Kidney capillary endothelial cell (primary cell): Measurements from ENCODE around the gene GPR135.

Experiments
- DNase-seq: peaks from one replicate; pipeline ENCODE4 v3.0.0-alpha.2; 2018; ENCODE audit warnings: low spot score

The GPR135 gene, protein sequence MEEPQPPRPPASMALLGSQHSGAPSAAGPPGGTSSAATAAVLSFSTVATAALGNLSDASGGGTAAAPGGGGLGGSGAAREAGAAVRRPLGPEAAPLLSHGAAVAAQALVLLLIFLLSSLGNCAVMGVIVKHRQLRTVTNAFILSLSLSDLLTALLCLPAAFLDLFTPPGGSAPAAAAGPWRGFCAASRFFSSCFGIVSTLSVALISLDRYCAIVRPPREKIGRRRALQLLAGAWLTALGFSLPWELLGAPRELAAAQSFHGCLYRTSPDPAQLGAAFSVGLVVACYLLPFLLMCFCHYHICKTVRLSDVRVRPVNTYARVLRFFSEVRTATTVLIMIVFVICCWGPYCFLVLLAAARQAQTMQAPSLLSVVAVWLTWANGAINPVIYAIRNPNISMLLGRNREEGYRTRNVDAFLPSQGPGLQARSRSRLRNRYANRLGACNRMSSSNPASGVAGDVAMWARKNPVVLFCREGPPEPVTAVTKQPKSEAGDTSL

DNA sequence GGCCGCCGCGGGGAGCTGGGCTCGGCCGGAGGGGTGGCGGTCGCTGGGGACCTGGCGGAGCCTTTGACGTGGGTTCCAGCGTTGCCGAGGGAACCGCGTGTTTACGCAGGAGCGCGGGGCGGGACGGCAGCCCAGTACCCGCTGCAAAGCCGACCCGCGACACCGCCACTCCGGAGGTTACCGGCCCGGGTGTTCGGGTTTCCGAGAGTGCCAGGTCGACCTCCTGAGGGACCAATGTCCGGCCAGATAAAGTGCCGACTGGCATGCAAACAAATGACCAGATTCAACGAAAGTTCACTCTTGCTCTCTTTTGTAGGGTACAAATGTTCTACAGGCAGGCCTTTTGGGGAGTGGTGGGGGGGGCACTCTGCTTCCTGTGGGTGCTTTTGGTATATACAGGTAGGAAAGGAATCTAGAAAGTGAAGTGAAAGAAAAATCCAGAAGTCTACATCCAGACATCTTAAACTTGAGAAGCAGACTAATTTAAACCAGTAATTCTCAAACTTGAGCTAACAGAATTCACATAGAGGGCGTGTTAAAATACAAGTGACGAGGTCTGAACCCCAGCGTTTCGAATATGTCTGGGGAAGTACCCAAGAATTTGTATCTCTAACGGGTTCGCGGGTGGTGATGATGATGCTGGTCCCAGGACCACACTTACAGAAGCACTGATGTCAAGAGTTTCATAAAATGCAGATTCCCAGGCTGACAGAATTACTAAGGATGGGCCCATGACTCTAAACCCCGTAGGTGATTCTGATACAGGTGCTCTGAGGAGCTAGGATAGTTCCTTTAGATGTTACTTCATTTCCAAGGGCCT lies at the start of gene GPR135:
Gene GPR135, minus strand, starts transcription at position 65 of the 820 bp plus-strand sequence. CDS start 154 bp downstream, outside the sequence.
- no peak for DNase-seq

- no peak for DNase-seq
These were observed 46.9 kb upstream of the GPR135 start for GRCh38 chr14:59511916-59512575.

DNA sequence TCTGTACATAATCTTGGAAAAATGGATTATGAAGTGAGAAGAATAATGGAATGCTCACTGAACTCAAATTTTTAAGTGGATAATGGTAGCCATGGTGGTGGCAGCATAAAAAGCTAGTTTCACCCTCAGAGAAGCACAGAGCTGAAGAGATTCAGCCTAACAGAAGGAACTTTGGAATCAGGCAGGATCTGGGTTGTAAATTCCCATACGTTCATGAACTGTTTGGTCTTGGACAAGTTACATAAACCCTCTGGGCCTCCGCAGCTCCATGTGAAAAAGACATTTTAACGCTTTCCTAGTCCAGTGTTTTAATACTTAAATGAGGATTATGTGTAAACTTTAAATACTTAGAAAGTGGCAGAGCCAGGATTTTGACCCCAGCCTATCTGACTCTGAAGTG lies 45.8 kb upstream of the GPR135 start:
- no peak for DNase-seq

DNA sequence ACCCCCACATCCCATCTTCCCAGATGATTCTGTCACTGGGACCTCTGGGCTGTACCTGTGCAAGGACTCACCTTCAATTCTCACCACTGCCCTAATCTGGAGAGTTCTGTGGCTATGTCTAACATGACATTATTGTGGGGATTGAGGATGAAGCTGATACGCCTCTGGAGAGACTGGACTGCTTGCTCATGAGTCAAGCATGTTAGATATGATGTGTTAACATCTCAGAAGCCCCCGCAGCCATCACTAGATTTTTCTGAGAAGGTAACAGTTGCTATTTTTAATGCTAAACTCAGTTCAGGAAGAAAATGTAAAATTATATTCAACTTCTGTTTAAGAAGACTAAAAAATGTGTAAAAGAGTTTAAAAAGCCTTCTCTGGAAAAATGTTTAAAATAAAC lies 44.8 kb upstream of the GPR135 start:
- DNase-seq: no peak

DNA sequence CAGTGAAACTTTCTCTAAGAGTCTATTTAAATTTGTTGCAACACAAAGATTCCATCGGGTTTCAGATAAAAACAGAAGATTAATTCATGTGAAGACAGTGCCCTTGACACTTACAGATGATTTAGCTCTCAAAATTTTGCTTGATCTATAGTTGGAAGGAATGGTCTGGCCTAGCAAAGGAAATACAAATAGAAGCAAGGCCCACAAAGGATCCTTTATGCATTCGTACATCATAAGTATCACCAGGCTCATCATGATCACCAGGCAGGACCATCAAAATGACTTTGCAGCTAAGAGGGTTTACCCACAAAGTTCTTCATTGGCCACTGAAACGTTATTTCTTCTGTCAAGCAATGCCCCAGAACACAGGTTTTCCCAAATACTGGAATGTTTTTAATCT lies 43.9 kb upstream of the GPR135 start:
- no peak for DNase-seq

GRCh38 chr14:59507752-59508103 lies 42.5 kb upstream of the GPR135 start:
- DNase-seq: no peak

GRCh38 chr14:59507063-59507751 lies 42.0 kb upstream of the GPR135 start:
- DNase-seq: peak; percentile 27

- DNase-seq: no peak
These were observed 38.1 kb upstream of the GPR135 start for GRCh38 chr14:59503256-59503655.

DNA sequence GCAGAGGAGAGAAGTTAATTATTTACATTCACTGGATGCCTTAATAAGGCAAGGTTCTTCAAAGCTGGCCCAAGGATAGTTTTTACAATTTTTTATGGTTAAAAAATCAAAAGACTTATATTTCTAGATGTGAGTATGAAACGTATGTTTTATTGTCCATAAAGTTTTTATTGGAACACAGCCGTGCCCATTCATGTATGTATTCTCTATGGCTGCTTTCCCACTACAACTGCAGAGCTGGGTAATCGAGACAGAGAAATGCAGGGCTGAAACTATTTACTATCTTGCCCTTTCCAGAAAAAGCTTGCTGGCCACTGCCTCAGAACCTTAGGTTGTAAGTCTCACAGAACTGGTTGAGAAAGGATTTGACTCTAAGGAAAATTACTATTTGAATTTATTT lies 35.6 kb upstream of the GPR135 start:
- no peak for DNase-seq

DNA sequence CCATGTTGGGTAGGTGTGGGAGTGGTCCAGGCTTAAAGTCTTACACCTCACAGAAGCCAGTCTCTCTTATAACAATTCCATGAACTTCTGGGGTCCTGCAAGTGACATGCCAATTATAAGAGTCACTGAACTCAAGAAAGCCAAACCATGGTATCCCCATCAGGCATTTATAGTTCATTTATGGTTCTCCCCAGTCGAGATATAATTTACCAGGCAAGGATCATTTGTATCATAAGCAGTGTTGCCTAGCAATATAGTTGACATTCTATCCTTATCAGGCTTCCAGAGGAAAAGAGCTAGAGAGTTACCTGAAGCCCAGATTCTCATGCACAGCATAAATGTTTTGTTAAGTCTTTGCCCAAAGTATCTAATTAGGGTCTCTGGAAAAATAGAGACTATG lies 27.2 kb upstream of the GPR135 start:
- DNase-seq: no peak

DNA sequence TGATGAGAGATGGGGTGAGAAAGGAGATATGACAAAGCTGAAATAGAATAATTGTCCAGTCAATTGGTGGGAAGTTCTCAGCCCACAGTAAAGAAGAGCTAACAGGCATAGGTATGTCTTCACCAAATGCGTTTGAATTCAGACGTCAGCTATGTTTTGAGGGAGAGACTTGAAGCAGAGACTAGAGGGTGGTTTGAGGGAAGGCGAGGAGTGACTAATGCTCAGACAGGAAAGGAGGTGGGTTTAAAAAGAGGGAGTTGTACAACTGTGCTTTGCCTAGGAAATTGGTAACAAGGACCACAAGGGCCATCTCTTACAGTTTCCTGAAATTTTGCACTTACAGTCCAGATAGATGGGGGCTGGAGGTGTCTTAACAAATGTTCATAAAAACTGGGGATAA lies 25.6 kb upstream of the GPR135 start:
- no peak for DNase-seq

DNA sequence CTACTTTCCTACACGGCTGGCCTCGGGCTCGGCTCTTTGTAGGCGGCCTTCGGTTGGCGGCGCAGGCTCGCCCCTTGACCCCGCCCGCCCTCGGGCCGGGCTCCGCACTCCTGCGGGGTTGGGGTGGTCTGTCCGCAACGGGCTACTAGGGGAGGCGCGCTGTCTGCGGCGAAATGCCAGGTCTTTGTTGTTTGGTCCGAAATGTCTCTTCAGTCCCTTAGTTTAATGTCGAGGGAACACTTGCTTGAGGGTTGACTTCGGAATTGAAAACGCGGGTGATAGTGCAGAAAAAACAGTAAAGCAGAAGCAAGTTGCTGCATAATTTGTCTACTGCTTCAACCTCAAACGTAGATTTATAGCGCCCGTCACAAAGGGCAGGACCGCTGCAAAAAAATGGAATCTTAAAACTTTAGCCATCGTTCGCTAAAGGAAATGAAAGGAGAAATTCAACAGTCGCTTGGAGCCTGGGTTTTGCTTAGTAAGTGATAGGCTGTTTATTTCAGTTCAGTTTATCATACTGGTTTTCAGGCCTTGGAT lies 19.5 kb upstream of the GPR135 start:
- no peak for DNase-seq

GRCh38 chr14:59483819-59484638 lies 18.8 kb upstream of the GPR135 start, which contains the start of the genes JKAMP and L3HYPDH:
TSS of gene JKAMP (plus strand) at chr14:59484517. CDS start at chr14:59484590, 73 bp downstream.
TSS of gene L3HYPDH (minus strand) at chr14:59484408. CDS start at chr14:59484316, 92 bp downstream.
- peak; percentile 93 for DNase-seq

- peak; percentile 29 for DNase-seq
These were observed 18.2 kb upstream of the GPR135 start for GRCh38 chr14:59483363-59483762.

DNA sequence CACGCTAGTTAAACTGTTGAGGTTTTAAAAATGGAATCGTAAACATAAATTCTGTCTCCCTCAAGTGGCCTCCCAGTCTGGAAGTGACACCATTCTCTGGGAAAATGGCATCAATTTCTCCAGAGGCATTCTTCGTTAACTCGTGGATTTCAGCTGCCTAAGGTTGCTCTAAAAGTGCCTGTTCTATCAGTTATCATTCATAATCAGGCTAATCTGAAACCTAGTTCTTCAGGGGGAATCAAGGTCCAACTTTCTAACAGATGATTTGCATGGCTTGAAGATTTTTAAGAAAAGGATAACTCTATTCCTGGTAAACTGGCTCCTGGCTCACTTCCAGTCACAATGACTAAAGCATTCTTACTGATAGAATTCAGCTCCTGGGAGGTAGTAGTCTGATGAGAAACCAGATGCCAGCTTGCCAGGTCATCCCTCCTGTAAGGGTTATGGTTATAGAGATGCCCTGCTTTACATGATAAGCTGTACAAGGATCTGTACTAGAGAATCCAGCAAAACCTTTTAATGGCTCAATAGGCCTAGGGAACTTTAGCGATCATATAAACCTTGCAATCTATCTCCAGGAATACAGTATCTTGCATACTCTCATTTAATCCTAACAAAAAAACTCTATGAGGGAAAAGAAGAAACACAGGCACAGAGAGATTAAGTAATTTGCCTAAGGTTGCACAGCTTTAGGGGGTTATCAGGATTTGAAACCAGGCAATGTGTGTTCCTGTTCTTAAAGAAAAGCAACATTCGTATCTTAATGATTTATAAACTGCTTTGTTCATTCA lies 17.6 kb upstream of the GPR135 start:
- DNase-seq: peak; percentile 82

- no peak for DNase-seq
These were observed 16.8 kb upstream of the GPR135 start for GRCh38 chr14:59481871-59482540.

- DNase-seq: no peak
These were observed 16.2 kb upstream of the GPR135 start for GRCh38 chr14:59481407-59481806.

DNA sequence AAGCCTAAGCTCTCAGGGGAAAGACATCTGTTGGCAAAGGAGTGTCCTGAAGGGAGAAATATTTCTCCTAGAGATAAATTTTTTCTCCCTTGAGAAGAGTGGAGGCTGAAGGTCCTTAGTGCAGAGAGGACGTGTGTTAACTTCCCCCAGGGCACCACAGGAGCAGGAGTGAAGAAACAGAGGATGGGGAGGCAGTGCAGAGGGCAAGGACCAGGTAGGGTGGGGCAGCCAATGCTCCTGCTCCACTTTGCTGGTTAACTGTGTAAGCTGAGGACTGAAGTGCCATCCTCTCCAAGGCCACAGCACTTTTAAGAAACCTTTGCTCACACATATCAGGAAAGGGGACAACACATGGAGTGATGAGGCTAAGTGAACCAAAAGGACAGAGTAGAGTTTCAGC lies 15.0 kb upstream of the GPR135 start:
- no peak for DNase-seq

DNA sequence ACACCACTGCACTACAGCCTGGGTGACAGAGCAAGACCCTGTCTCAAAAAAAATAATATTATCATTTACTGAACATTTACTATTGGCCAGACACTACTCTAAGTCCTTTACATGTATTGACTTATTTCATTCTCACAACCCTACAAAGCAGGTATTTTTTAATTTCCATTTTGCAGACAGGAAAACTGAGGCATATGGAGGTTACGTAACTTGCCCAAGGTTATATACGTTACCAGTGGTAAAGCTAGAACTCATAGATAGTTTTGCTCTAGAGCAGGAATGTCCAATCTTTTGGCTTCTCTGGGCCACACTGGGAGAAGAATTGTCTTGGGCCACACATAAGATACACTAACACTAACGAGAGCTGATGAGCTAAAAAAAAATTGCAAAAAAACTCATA lies 13.4 kb upstream of the GPR135 start:
- DNase-seq: no peak
